ENCODE results near the gene CT45A3.

DNA sequence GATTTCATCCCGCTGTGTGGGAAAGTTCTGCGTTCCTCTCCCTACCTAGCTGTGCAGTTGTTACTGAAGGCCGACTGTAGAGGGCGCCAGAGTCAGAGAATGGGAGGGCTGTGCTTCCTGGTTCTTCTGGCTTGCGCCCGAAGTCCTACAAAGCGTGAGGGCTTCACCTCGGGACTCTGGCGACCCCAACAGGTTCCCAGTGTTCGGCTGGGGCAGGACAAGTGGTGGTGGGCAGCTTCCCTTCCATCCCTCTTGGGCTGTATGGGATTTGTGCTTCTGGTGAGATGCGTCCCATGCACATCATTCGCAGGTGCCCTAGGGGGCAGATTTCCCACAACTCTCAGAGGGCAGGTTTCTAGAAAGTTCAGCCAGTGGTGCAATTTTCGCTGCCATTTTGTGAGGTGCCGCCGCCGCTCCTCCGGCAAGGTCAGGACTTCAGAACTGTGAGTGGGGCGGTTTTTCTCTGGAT is 27.3 kb downstream of the CT45A3 start:
- TF ChIP-seq, protein P1, sequence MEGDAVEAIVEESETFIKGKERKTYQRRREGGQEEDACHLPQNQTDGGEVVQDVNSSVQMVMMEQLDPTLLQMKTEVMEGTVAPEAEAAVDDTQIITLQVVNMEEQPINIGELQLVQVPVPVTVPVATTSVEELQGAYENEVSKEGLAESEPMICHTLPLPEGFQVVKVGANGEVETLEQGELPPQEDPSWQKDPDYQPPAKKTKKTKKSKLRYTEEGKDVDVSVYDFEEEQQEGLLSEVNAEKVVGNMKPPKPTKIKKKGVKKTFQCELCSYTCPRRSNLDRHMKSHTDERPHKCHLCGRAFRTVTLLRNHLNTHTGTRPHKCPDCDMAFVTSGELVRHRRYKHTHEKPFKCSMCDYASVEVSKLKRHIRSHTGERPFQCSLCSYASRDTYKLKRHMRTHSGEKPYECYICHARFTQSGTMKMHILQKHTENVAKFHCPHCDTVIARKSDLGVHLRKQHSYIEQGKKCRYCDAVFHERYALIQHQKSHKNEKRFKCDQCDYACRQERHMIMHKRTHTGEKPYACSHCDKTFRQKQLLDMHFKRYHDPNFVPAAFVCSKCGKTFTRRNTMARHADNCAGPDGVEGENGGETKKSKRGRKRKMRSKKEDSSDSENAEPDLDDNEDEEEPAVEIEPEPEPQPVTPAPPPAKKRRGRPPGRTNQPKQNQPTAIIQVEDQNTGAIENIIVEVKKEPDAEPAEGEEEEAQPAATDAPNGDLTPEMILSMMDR (optimal IDR thresholded peaks at IDR 0.05 in 1 of 3, IDR thresholded peaks at IDR 0.05 in 1 of 3, conservative IDR thresholded peaks at IDR 0.05 in 1 of 3; ENCODE audit: extremely low read depth in 1 of 3, insufficient read depth in 2 of 3, low read length in 3 of 3), result peak in 2 of 3 experiments; percentile 11 to 41
- TF ChIP-seq EZH2 (IDR thresholded peaks at IDR 0.05; ENCODE audit: low read length), result no peak
